GM10248 (cell line): ENCODE results near the gene UPB1.
"Not testable (repeated sequence)": the region's sequence is repeated elsewhere in the genome, so short reads cannot be mapped to it uniquely, and the experiment has no call there.

Source experiments
- CTCF ChIA-PET: fragments of 300-600 bp; sonication (Branson Sonifier 250); formaldehyde crosslinking; extraction: SDS; loops from one replicate; lab custom pipeline; 2021; ENCODE audit warnings: antibody characterized with exemption; lab: Yijun Ruan, JAX
- POLR2A ChIA-PET: fragments of 350-650 bp; sonication (Branson Sonifier 250); formaldehyde crosslinking; extraction: SDS; loops from one replicate; lab custom pipeline; 2020; ENCODE audit warnings: antibody characterized with exemption; lab: Yijun Ruan, JAX
- DNase-seq: peaks from one replicate; pipeline ENCODE4 v3.0.0; 2012; ENCODE audit errors: extremely low spot score
- TF ChIP-seq, protein P1 (sequence below): IDR thresholded peaks from 2 replicates; pipeline ENCODE4 v1.5.1; 2012; ENCODE audit warnings: mild to moderate bottlenecking, low read depth; ENCODE audit errors: extremely low read depth, missing control alignments, control extremely low read depth

The UPB1 gene

GRCh38 chr22:24483976-24484545, 11.1 kb upstream of the UPB1 start:
- no peak for DNase-seq
- ChIA-PET POLR2A (no interaction called here), CTCF (interaction anchor here (1.0 to 3.5 kb wide), 8 partner anchors 9 to 61 kb away, joined by 3 to 14 read pairs (median 6); no protein-coding TSS in a partner anchor)
- TF ChIP-seq, protein P1, sequence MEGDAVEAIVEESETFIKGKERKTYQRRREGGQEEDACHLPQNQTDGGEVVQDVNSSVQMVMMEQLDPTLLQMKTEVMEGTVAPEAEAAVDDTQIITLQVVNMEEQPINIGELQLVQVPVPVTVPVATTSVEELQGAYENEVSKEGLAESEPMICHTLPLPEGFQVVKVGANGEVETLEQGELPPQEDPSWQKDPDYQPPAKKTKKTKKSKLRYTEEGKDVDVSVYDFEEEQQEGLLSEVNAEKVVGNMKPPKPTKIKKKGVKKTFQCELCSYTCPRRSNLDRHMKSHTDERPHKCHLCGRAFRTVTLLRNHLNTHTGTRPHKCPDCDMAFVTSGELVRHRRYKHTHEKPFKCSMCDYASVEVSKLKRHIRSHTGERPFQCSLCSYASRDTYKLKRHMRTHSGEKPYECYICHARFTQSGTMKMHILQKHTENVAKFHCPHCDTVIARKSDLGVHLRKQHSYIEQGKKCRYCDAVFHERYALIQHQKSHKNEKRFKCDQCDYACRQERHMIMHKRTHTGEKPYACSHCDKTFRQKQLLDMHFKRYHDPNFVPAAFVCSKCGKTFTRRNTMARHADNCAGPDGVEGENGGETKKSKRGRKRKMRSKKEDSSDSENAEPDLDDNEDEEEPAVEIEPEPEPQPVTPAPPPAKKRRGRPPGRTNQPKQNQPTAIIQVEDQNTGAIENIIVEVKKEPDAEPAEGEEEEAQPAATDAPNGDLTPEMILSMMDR, result no peak

DNA sequence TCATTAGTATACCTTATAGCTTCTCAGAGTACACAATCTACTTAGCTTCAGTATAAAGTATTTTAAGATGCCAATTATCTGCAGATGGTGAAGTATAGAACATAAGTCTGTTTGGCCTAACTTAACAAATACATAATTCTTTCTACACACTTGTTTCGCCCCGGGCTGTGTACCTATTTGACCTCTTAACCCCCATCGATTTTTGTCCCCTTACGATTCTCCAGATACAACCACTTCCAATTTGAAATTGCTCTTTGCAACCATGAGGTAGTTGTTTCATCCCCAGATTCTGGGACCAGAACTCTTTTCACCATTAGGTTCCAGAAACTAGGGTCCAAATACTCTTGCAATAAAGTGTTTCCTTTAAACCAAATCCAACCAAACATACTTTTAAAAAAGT, 10.0 kb upstream of the UPB1 start:
- POLR2A ChIA-PET, result no interaction called here
- TF ChIP-seq, protein P1, result no peak
- CTCF ChIA-PET, result interaction anchor here (0.6 to 3.5 kb wide), 5 partner anchors 10 to 62 kb away, joined by 3 to 14 read pairs (median 11); no protein-coding TSS in a partner anchor
- no peak for DNase-seq

- TF ChIP-seq, protein P1, result peak; percentile 27
- no peak for DNase-seq
- ChIA-PET CTCF (interaction anchor here (1.0 to 3.5 kb wide), 7 partner anchors 11 to 81 kb away, joined by 3 to 14 read pairs (median 7); no protein-coding TSS in a partner anchor), POLR2A (no interaction called here)
Observed at GRCh38 chr22:24485608-24486007, 9.5 kb upstream of the UPB1 start.

GRCh38 chr22:24486501-24486921, 8.6 kb upstream of the UPB1 start:
- DNase-seq, result no peak
- POLR2A ChIA-PET, result no interaction called here
- CTCF ChIA-PET, result interaction anchor here (1.0 to 3.5 kb wide), 7 partner anchors 10 to 82 kb away, joined by 3 to 14 read pairs (median 3); no protein-coding TSS in a partner anchor
- TF ChIP-seq, protein P1, result no peak

- TF ChIP-seq, protein P1, result no peak
- POLR2A ChIA-PET, result no interaction called here
- CTCF ChIA-PET, result no interaction called here
- DNase-seq, result no peak
Observed at GRCh38 chr22:24489011-24489410, 6.1 kb upstream of the UPB1 start.

- DNase-seq, CTCF ChIA-PET, POLR2A ChIA-PET: not testable (repeated sequence)
Observed at GRCh38 chr22:24489434-24489833, 5.7 kb upstream of the UPB1 start.

DNA sequence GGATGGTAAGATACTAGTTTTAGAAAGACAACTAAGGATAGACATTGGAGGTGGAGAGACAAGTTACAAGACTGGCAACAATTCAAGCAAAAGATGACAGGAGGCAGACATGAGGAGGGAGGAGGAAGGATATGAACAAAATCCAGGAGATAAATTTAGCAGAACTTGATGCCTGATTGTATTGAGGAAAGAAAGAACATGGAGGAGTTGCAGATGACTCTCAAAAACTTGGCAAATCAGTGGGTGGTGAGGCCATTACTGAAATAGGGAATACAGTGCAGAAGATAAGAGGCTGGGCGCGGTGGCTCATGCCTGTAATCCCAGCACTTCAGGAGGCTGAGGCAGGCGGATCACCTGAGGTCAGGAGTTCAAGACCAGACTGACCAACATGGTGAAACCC, 2.7 kb upstream of the UPB1 start:
- DNase-seq, result no peak
- TF ChIP-seq, protein P1, result no peak
- POLR2A ChIA-PET, result no interaction called here
- CTCF ChIA-PET, result interaction anchor here (1.4 to 2.2 kb wide), 3 partner anchors 11 to 29 kb away, joined by 3 to 7 read pairs (median 3); no protein-coding TSS in a partner anchor
